GM21367 (cell line): ENCODE data around the gene RHOT1.
"Not testable (repeated sequence)": the region's sequence is repeated elsewhere in the genome, so short reads cannot be mapped to it uniquely, and the experiment has no call there.

Source experiments
- ATAC-seq: cut with Tn5 transposase; IDR thresholded peaks from one replicate; pipeline ENCODE4 v1.9.1; 2021; ENCODE audit not compliant: unreplicated experiment

RHOT1 gene

DNA sequence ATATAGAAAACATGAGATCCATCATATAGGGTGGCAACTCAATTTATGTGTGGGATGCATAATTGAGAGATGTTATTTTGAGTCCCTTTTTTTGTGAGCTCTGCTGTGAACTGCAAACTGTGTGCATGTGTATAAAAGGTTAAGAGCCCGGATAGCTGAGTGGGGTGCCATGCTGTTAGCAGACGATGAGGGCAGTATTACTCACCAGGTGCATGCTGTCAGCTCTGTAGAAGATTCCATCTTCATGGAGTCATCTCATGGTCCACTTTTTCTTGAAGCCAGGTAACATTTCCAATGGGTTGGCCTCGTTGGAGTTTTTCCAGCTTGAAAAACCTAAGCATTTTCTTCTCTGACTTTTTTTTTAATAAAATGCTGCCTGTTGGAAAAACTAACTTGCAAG, 80.3 kb downstream of the RHOT1 start:
- no peak for ATAC-seq

GRCh38 chr17:32223703-32224102, 81.4 kb downstream of the RHOT1 start:
- ATAC-seq, result no peak

DNA sequence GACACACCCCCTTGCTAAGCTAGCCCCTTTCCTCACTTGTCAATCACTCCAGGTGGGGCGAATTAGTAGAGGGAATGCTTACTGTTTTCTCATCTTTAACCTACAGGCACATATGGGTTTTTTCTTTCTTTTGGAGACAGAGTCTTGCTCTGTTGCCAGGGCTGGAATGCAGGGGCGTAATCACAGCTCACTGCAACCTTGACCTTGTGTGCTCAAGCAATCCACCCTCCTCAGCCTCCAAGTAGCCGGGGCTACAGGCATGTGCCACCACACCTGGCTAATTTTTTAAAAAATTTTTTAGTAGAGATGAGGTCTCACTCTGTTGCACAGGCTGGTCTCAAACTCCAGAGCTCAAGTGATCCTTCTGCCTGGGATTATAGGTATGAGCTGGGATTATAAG, 84.6 kb downstream of the RHOT1 start:
- ATAC-seq, result no peak

DNA sequence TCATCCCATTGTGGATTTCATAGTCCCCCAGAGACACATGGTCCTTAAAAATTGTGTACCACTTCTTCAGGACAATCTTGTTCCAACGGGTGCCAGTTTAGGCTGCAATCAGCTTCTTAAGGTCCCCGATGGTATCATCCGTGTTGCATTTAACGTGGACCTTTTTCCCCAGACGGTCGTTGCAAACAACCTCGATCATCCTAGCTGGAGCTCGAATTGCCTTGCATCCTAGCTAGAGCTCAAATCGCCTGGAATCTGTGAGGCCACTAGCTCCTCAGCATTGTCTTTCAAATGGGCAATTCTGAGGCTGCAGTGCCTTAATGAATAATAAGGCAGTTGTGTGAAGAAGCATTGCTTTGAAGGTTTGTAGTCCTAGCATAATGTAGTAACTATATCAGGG, 85.6 kb downstream of the RHOT1 start:
- ATAC-seq, result no peak

DNA sequence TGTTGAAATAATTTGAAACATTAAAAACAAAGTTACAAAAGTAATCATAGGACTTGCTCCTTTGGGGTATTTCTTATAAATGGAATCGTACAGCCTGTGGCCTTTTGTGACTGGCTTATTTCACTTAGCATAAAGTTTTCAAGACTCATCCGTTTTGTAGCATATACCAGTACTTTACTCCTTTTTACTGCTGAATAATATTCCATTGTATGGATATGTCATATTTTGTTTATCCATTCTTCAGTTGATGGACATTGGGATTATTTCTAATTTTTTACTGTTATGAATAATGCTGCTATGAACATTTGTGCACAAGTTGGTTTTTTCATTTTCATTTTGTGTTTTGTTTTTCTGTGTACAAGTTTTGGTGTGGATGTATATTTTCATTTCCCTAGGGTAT, 93.3 kb downstream of the RHOT1 start:
- no peak for ATAC-seq

GRCh38 chr17:32239456-32239855, 97.2 kb downstream of the RHOT1 start:
- ATAC-seq, result no peak

DNA sequence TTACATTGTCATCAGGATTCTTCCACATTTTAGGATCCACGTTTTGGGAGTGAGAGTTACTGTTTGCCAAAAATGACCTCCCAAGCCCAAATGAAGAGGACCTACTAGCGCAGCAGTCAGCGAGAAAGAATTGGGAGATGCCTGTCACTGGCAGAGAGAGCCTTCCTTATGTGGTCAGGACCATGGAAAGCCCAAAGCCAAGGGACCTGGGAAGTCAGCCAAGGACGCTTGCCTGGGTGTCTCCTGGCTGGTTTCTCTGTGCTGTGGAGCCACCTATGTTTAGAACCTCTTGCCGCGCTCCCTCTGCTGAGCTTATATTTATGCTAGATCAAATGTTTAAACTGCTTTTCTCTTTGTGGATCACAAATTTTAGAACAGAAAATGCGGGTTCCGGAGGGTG, 98.4 kb downstream of the RHOT1 start:
- no peak for ATAC-seq

GRCh38 chr17:32241640-32242039, 99.3 kb downstream of the RHOT1 start:
- no peak for ATAC-seq

DNA sequence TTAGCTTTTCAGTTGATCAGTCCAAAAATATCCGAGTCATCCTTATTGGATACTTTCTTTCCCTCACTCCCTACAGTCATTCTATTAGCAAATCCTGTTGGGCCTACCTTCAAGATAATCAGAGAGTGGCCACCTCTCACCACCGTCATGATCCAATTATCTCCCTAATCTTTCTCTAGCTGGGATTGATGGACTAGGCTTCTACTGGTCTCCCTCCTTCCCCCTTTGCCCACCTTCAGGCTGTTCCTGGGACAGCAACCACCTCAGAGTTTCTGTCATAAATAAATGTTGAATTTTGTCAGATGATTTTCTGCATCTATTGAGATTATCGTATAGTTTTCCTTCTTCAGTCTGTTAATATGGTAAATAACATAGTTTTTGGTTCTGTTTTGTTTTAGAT, 107.2 kb downstream of the RHOT1 start:
- no peak for ATAC-seq

GRCh38 chr17:32253117-32253611, 110.9 kb downstream of the RHOT1 start:
- ATAC-seq, result no peak

DNA sequence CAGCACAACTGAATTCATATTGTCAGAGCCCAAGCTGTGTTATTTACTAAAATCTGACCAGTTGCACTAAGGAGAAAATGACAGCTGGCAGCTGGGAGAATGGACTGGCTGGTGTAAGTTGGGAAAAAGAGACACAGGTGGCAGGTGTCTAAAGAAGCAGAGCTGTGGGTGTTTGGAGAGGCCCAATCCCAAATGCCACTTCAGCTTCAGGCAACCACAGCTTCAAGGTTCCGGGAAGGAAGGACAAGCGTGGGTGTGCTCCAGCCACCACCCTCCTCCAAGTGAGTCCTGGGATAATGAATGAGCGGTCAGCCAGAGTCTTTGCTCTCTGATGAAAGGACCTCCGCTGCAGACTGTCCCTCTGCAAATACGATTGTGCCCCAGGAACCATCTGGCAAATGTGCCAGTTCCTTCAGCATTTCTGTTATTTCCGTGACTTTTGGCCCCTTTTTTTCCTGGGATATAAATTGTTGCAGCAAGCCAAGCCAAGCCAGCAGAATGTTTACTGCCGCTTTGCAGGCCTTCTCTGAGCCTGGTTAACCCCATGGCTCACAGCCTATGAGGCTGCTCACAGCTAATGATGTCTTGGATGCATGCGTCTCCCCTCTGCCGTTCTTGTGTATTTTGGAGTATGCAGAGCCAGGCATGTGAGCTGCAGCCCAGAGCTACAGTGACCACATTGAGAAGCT, 113.9 kb downstream of the RHOT1 start:
- ATAC-seq, result no peak

GRCh38 chr17:32256701-32257019, 114.4 kb downstream of the RHOT1 start:
- ATAC-seq, result no peak

- ATAC-seq, result no peak
Observed at GRCh38 chr17:32258383-32259140, 116.3 kb downstream of the RHOT1 start.

GRCh38 chr17:32259586-32259985, 117.3 kb downstream of the RHOT1 start:
- no peak for ATAC-seq

DNA sequence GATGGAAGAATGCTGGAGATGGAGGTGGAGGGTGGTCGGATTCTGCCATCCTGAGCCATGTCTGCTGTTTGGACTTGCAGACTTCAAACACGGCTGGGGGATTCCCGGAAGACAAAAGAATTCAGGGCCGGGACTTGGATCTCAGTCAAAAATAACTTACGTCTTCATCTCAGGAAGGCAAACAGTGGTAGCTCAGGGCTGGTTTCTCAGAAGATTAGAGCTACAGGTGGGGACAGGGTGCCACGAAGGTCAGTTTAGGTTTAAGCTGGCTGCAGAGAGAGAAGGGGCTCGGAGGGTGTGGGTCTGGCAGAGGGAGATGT, 119.1 kb downstream of the RHOT1 start:
- no peak for ATAC-seq

GRCh38 chr17:32261936-32262510, 119.7 kb downstream of the RHOT1 start:
- no peak for ATAC-seq

GRCh38 chr17:32263515-32263914, 121.2 kb downstream of the RHOT1 start:
- ATAC-seq, result not testable (repeated sequence)

- no peak for ATAC-seq
Observed at GRCh38 chr17:32264140-32264799, 122.0 kb downstream of the RHOT1 start.

DNA sequence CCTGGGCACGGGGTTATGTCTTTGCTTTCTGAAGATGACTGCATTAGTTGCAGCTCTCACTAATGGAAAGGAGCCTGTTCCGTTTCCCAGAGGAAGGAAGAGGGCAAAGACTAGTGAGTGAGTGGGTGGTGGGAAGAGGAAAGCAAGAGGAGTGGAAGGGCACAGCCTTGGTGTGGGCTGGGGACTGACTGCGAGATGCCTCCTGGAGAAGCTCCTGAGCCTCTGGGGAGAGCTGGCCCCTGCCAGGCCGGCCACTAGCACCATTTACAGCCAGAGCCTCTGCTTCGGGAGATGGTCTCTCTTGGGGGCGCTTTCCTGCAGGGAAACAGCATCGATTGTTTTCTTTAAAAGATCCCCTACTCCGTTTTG, 122.5 kb downstream of the RHOT1 start:
- ATAC-seq, result no peak

- ATAC-seq, result no peak
Observed at GRCh38 chr17:32265192-32265923, 123.1 kb downstream of the RHOT1 start, which contains the start of gene RHBDL3. Gene RHBDL3 (plus strand): TSS chr17:32265832. CDS start chr17:32266190, 358 bp downstream.

DNA sequence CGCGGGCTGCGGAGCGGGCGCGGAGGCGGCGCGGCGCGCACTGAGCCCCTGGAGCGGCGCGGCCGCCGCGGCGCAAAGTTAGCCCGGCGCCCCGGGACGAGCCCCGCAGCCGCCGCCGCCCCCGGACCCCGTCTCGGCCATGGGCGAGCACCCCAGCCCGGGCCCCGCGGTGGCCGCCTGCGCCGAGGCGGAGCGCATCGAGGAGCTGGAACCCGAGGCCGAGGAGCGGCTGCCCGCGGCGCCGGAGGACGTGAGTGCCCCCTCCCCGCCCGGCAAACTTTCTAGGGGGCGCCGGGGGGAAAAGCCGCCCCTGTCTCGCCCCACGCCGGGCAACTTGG, 123.7 kb downstream of the RHOT1 start:
- no peak for ATAC-seq
